ENCODE results near the gene SEMA5A.

SEMA5A gene

GRCh38 chr5:9196403-9197227 is 349.3 kb downstream of the SEMA5A start:
- DNase-seq = no peak

DNA sequence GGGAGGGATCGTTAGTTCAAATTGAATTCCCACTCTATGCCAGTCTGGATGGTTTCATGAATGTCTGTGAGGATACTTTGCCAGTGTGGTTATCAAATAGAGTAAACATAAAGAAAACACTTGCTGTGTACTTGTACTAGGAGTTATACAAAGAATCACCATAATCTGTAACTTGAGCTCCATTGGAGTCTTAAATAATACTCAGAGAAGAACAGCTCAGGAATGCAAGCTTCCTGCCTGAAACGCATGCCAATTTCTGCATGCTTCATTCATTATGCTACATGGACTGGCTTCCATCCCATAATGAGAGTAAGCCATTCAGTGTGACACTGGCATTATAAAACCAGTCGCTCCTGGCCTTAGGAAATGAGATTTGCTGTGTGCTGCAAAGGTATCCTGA is 351.4 kb downstream of the SEMA5A start:
- no peak for DNase-seq

GRCh38 chr5:9192266-9192665 is 353.6 kb downstream of the SEMA5A start:
- DNase-seq = no peak

- no peak for DNase-seq
These were observed 356.2 kb downstream of the SEMA5A start for GRCh38 chr5:9189681-9190080.

DNA sequence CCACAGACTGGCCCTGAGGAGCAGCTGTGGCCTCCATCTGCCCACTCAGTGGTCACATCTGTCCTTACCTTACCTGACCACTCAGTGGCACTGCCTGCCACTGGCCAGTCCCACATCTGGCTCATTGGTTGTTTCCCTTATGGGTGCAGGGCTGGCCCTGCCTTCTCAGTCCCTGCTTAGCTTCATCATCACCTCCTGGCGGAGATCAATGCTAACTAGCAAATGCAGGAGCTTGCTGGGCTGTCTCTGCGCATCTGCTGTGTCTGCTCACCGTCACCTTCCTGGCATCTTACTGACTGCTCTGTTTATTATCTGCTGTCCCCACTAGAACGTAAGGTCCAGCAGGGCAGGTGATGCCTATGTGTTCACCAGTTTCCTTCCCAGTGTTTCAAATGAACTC is 356.9 kb downstream of the SEMA5A start:
- DNase-seq = no peak

GRCh38 chr5:9188131-9188530 is 357.7 kb downstream of the SEMA5A start:
- no peak for DNase-seq

- no peak for DNase-seq
These were observed 358.3 kb downstream of the SEMA5A start for GRCh38 chr5:9187614-9188013.

GRCh38 chr5:9186069-9186468 is 359.8 kb downstream of the SEMA5A start:
- DNase-seq = no peak

- no peak for DNase-seq
These were observed 361.9 kb downstream of the SEMA5A start for GRCh38 chr5:9183992-9184391.

DNA sequence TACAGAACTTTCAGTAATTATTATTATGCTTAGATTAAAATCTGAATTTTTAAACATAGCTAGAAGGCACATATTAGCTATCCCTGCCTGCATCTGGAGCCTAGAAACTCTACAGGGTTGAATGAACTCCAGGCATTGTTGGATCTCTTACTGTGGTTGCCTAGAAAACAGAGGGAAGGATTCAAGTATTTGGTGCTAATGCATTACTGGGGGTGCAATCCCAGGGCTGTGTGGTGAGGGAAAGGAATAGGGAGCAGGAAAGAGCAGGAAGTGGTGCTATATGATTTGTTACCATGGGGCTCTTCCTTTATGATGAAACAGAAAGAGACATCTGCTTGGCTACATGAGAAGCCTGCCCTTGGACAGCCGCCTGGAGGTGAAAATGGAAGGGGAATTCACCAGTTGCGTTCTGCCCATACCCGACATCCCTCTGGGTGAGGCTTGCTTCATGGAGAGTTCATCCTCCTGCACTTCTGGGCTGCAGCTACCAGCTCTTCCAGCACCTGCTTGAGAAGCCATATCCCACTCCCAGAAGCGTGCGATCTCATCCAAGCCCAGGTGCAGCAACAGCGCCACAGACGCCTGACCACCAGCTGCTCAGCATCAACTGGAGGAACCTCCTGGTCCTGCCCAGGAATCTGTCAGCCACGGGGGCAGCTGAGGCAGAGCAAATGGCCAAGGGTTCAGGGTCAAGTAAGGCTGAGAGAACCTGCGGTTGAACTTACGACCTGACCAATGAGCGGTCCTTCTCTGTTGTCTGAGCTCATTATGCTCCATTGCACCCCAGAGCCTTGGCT is 362.8 kb downstream of the SEMA5A start:
- DNase-seq = no peak

- DNase-seq = no peak
These were observed 369.2 kb downstream of the SEMA5A start for GRCh38 chr5:9176641-9177040.

DNA sequence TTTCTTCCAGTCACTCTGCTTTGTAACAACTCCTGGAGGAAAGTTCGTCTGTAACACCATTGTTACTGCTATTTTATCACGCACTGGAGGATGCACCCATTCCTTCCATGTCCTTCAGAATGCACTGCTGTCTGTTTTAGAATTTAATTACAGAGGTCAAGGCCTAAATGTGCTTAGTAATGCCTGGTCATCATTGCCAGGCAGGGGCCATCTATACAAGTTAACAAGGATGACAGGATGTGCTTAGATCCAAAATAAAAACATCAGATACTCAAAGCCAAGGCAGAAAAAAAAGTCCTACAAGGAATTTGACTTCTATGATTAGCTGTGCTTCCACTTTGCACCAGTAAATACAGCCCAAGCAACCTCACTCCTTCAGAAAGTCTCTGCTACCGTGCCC is 371.4 kb downstream of the SEMA5A start:
- no peak for DNase-seq

DNA sequence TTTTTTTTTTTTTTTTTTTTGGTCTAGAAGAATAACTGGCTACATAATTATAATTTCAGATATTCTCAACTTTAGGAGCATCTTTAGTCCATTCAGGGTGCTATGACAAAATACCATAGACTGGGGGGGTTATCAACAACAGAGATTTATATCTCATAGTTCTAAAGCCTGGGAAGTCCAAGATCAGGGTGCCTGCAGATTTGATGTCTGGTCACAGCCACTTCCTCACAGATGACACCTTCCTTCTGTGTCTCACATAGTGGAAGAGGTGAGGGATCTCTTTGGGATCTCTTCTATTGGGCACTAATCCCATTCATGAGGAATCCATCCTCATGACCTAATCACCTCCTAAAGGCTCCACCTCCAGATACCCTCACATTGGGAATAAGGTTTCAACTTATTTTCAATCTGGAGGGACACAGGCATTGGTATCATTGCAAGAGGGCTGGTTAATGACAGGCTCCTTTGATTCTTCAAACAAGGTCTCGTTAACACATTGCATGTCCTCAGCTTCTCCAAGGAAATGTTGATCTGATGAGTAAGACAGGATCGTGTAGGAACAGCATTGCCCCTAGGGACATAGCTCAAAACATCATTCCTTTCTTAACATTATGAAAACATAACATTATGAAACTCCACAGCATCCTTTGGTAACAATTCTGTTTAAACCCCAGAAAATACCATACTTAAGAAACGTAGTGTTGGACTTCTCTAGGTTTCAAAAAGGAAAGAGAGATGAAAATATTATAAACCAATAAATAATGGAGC is 372.4 kb downstream of the SEMA5A start:
- DNase-seq = no peak

GRCh38 chr5:9170026-9170425 is 375.8 kb downstream of the SEMA5A start:
- DNase-seq = no peak

- DNase-seq = no peak
These were observed 376.3 kb downstream of the SEMA5A start for GRCh38 chr5:9169557-9169902.

- DNase-seq = no peak
These were observed 376.9 kb downstream of the SEMA5A start for GRCh38 chr5:9168791-9169556.

- no peak for DNase-seq
These were observed 379.4 kb downstream of the SEMA5A start for GRCh38 chr5:9166202-9167112.

DNA sequence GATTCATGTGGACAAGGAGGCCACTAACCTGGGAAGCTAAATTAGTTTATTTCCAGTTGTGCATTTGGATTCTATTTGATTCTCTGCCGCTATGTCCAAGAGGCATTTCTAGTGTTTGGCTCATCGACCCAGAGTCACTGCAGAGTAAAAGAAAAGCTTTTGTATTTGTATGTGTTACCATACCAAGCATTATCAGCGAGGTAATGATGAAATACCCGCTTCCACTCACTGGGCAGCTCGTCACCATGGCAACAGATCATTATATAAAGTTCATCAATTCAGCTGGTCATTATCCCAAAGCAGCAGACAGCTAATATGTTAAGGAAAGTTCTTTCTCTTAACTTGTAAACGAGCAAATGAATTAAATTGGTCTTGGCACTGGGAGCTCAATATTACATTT is 380.3 kb downstream of the SEMA5A start:
- DNase-seq = no peak

DNA sequence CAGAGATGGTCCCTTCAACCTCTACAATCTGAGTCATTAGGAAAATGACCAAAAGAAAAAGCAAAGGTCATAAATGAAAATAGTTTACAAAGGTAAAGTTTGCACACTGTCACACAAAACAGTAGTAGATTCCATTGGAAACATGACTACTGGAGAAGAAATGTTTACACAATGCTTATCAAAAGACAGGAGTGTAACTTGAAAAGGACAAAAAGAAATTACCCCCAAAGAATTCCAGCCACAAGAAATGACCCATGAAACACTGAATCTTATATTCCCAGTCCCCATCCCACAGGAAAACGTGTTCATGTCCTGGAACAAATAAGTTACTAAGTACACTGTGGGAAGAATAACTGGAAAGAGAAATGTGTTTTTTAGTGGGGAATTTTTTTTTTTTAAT is 385.1 kb downstream of the SEMA5A start:
- no peak for DNase-seq

DNA sequence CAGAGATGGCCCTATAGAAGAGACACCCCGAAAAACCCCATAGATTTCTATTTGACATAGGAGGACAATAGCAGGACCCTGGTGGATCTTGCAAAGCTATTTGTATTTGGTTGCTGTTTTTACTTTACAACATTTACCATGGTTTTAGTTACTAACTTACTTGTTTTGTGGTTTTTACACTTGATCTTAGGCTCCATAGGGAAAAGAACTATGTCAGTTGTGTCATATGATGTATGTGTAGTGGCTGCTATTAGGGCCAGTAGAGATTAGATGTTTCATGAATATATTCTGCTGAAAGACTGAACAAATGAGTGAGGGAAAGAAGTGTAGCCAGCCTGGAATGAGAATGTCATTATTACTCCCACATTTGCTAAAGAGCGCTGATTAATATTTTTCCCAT is 388.1 kb downstream of the SEMA5A start:
- DNase-seq = no peak

GRCh38 chr5:9157020-9157419 is 388.9 kb downstream of the SEMA5A start:
- no peak for DNase-seq

GRCh38 chr5:9156282-9156681 is 389.6 kb downstream of the SEMA5A start:
- DNase-seq = no peak
